Nephron progenitor cell (in vitro differentiated cells): Measurements from ENCODE around the gene RNF166.

Source experiments
- DNase-seq: peaks from one replicate; pipeline ENCODE4 v3.0.0; 2021
- H3K27ac Mint-ChIP-seq: 2 replicates; pipeline ENCODE4 v1.8.0; 2021; ENCODE audit warnings: mild to moderate bottlenecking, moderate library complexity, mixed read lengths
- H3K27me3 Mint-ChIP-seq: 2 replicates; pipeline ENCODE4 v1.8.0; 2021; ENCODE audit warnings: mild to moderate bottlenecking, low read depth, mixed read lengths; ENCODE audit not compliant: poor library complexity
- H3K36me3 Mint-ChIP-seq: 2 replicates; pipeline ENCODE4 v1.8.0; 2021; ENCODE audit warnings: low read depth, mixed read lengths
- H3K4me1 Mint-ChIP-seq: 2 replicates; pipeline ENCODE4 v1.8.0; 2021; ENCODE audit warnings: mixed read lengths
- H3K4me3 Mint-ChIP-seq: 2 replicates; pipeline ENCODE4 v1.8.0; 2021; ENCODE audit warnings: mild to moderate bottlenecking, moderate library complexity, mixed read lengths
- H3K9me3 Mint-ChIP-seq: 2 replicates; pipeline ENCODE4 v1.8.0; 2021; ENCODE audit warnings: mild to moderate bottlenecking, moderate library complexity, mixed read lengths
- CTCF ChIP-seq: fragments of 200-600 bp; sonication (generic); IDR thresholded peaks from 2 replicates; pipeline ENCODE4 v1.5.0; 2021; ENCODE audit warnings: antibody characterized with exemption

RNF166 gene

GRCh38 chr16:88691129-88691813 lies 14.9 kb downstream of the RNF166 start:
- H3K4me3 Mint-ChIP-seq, result no peak overlapping the region
- H3K36me3 Mint-ChIP-seq, result no peaks in the 10 kb centered on the region
- DNase-seq, result no peak
- H3K9me3 Mint-ChIP-seq, result no peaks in the 10 kb centered on the region
- TF ChIP-seq CTCF, result no peak
- H3K27ac Mint-ChIP-seq, result no peak overlapping the region
- peaks cover 53% of the 10 kb centered on the region for H3K27me3 Mint-ChIP-seq
- peaks cover 5% of the 10 kb centered on the region for H3K4me1 Mint-ChIP-seq

- Mint-ChIP-seq H3K36me3 (no peaks in the 10 kb centered on the region), H3K27me3 (peaks cover 60% of the 10 kb centered on the region), H3K27ac (no peak overlapping the region), H3K4me3 (no peak overlapping the region), H3K9me3 (no peaks in the 10 kb centered on the region), H3K4me1 (peaks cover 5% of the 10 kb centered on the region)
- no peak for DNase-seq
- no peak for TF ChIP-seq CTCF
Measured at GRCh38 chr16:88690341-88691128, 15.7 kb downstream of the RNF166 start.

- peaks cover 18% of the 10 kb centered on the region for H3K4me1 Mint-ChIP-seq
- no peak for TF ChIP-seq CTCF
- H3K36me3 Mint-ChIP-seq, result no peaks in the 10 kb centered on the region
- no peaks in the 10 kb centered on the region for H3K9me3 Mint-ChIP-seq
- peaks cover 80% of the 10 kb centered on the region for H3K27me3 Mint-ChIP-seq
- DNase-seq, result no peak
- H3K4me3 Mint-ChIP-seq, result no peak overlapping the region
- no peak overlapping the region for H3K27ac Mint-ChIP-seq
Measured at GRCh38 chr16:88688013-88688778, 18.0 kb downstream of the RNF166 start.

- Mint-ChIP-seq H3K36me3 (no peaks in the 10 kb centered on the region), H3K4me3 (no peak overlapping the region), H3K4me1 (peaks cover 19% of the 10 kb centered on the region), H3K27ac (no peak overlapping the region), H3K9me3 (no peaks in the 10 kb centered on the region), H3K27me3 (peaks cover 83% of the 10 kb centered on the region)
- DNase-seq, result no peak
- no peak for TF ChIP-seq CTCF
Measured at GRCh38 chr16:88687676-88688012, 18.6 kb downstream of the RNF166 start.

GRCh38 chr16:88687254-88687576 lies 19.0 kb downstream of the RNF166 start:
- no peak for TF ChIP-seq CTCF
- no peaks in the 10 kb centered on the region for H3K36me3 Mint-ChIP-seq
- H3K9me3 Mint-ChIP-seq, result no peaks in the 10 kb centered on the region
- peaks cover 84% of the 10 kb centered on the region for H3K27me3 Mint-ChIP-seq
- no peak overlapping the region for H3K27ac Mint-ChIP-seq
- no peak overlapping the region for H3K4me3 Mint-ChIP-seq
- peaks cover 23% of the 10 kb centered on the region for H3K4me1 Mint-ChIP-seq
- DNase-seq, result no peak
